H1 (cell line): ENCODE results near the gene TXNL4A. TPM values are rescaled to one million over a fixed set of nuclear protein-coding genes. Genes with fewer than 3 reads are reported as not detected.

Experiments used
- ASH2L ChIP-seq: fragments of 200-600, 300-600 bp; sonication (generic); IDR thresholded peaks from one replicate; pipeline ENCODE4 v1.7.1; 2017; ENCODE audit warnings: low read length
- JUN ChIP-seq: IDR thresholded peaks from 2 replicates; pipeline ENCODE4 v1.6.1; 2011; ENCODE audit warnings: low read depth, mild to moderate bottlenecking, improper control_type of control experiment, low read length
- KDM4A ChIP-seq: IDR thresholded peaks from one replicate; pipeline ENCODE4 v1.7.1; 2012; ENCODE audit warnings: low read depth, mild to moderate bottlenecking, moderate library complexity, low read length, inconsistent platforms; ENCODE audit not compliant: severe bottlenecking
- POLR2A ChIP-seq, 2 experiments: IDR thresholded peaks; 1 replicate in 1 of 2; 2 replicates in 1 of 2; pipeline ENCODE4 v1.6.1; 2011; ENCODE audit warnings: low read depth in 2 of 2, low read length in 2 of 2, mild to moderate bottlenecking in 2 of 2; ENCODE audit errors: control extremely low read depth in 1 of 2
- RXRA ChIP-seq: IDR thresholded peaks from 2 replicates; pipeline ENCODE4 v1.6.1; 2011; ENCODE audit warnings: low read depth, mild to moderate bottlenecking, low read length, moderate library complexity; ENCODE audit not compliant: insufficient read depth
- SAP30 ChIP-seq: fragments of 300-600 bp; sonication (generic); IDR thresholded peaks from 2 replicates; pipeline ENCODE4 v1.7.1; 2012; ENCODE audit warnings: low read length, moderate library complexity, mild to moderate bottlenecking, inconsistent platforms; ENCODE audit not compliant: insufficient read depth, insufficient replicate concordance
- polyA plus RNA-seq, 7 experiments: library from polyadenylated mRNA; depleted of rRNA in 3 of 7; stranded (reverse) in 5 of 7; unstranded in 2 of 7; fragments of >200 nt in 5 of 7; fragments of 200-250 nt in 2 of 7; gene quantifications; 1 replicate in 5 of 7; 2 replicates in 1 of 7; 4 replicates in 1 of 7; pipeline versions ENCODE4 v1.2.1 to v1.2.3, GENCODE V29; 2011 to 2013; ENCODE audit warnings: missing spikeins in 2 of 7, mixed read lengths in 2 of 7
- total RNA-seq: library from RNA; stranded (reverse); fragmentation: NEBNext Ultra II Directional; extraction: Animal tissue kit (Norgen Biotek cat#: 25700); gene quantifications from 2 replicates; pipeline ENCODE4 v1.2.1, GENCODE V29; 2021

Gene TXNL4A
- total and polyA plus RNA-seq, 2 of the 8 experiments (the other 6 are each of a cell fraction or from before 2014, with no cell fraction given) = 169 to 181 TPM

GRCh38 chr18:79947054-79947755 lies 41.2 kb downstream of the TXNL4A start (continued):
- TF ChIP-seq SAP30 = no peak
- TF ChIP-seq KDM4A = no peak
- TF ChIP-seq RXRA = no peak
- no peak for TF ChIP-seq ASH2L
- no peak for TF ChIP-seq POLR2A (IDR thresholded peaks at IDR 0.05; ENCODE audit: control extremely low read depth in 1 of 2, low read depth in 2 of 2, low read length in 2 of 2)
- TF ChIP-seq JUN = no peak
